GM18907 (cell line): ENCODE results near the gene CFHR1.
"Not testable (repeated sequence)": the region's sequence is repeated elsewhere in the genome, so short reads cannot be mapped to it uniquely, and the experiment has no call there.

Experiments used
- ATAC-seq: cut with Tn5 transposase; IDR thresholded peaks from one replicate; pipeline ENCODE4 v1.9.1; 2021; ENCODE audit warnings: mild to moderate bottlenecking, moderate library complexity; ENCODE audit not compliant: unreplicated experiment

Gene CFHR1

DNA sequence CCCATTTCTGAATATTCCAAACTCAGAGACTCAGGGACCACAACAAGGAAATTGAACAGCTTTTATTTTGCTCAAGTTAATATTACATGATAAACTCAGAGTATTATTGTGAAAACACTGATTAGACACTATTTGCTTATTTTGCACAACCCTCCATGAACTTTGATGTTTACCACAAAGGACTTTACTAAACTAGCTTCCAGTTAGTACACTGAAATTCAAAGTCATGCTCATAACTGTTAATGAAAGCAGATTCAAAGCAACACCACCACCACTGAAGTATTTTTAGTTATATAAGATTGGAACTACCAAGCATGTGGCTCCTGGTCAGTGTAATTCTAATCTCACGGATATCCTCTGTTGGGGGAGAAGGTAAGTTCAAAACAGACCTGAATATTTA lies at the start of gene CFHR1:
TSS of gene CFHR1 (plus strand) at position 201 of the 400 bp plus-strand sequence. CDS start at position 315, 114 bp downstream.
- ATAC-seq: not testable (repeated sequence)

DNA sequence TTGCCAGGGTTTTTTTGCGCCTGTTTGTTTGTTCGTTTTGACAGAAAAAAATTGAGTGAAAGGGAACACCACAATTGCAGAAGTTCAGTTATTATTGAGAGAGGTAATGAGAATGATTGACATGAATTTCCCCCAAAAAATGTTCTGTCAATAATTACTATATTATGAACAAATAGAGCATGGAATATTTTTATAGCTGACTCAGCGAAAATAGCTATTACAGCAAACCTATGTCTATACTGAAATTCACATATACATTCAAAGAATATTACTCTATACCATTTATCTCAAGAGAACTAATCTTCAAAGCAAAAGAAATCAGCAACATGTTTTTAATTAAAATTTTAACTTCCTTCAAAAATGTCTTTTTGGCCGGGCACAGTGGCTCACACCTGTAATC lies 49.7 kb upstream of the CFHR1 start:
- ATAC-seq: not testable (repeated sequence)

- ATAC-seq: no peak
These were observed 45.8 kb upstream of the CFHR1 start for GRCh38 chr1:196773713-196774112.

- no peak for ATAC-seq
These were observed 45.4 kb upstream of the CFHR1 start for GRCh38 chr1:196774175-196774574.

DNA sequence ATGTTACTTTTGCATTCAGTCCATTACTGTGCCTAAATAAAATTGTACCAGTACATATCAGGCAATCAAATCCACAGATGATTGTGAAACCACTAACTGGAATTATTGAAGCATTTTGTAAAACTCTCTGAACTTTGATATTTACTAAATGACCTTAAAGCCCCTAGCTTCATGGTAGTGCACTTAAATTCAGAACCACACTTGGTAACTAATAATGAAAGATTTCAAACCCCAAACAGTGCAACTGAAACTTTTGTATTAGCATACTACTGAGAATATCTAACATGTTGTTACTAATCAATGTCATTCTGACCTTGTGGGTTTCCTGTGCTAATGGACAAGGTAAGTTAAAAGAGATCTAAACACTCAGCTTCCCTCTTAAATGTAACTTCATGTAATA lies 44.9 kb upstream of the CFHR1 start, which contains the start of gene CFHR3:
TSS of gene CFHR3 (plus strand) at position 238 of the 400 bp plus-strand sequence. CDS start at position 285, 47 bp downstream.
- ATAC-seq: no peak

- no peak for ATAC-seq
These were observed 41.9 kb upstream of the CFHR1 start for GRCh38 chr1:196777603-196778002.

- no peak for ATAC-seq
These were observed 40.4 kb upstream of the CFHR1 start for GRCh38 chr1:196779093-196779492.

DNA sequence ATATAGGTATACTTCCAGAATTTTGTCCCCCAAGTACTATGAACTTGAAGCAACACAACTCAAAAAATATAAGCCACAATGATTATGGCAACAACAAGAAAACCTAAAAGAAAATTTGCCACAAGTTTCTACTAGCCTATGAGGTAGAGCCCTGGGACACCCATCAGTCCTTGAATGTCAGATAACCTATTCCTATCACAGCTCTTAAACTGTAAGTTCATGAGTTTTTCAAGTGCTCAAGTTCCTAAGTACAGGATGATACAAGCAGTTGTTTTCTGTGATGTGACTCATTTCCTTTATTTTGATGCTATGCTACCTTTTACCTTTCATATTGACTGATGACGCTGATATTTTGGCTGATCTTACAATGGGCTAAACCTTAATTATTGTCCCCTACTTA lies 28.3 kb upstream of the CFHR1 start:
- not testable (repeated sequence) for ATAC-seq

DNA sequence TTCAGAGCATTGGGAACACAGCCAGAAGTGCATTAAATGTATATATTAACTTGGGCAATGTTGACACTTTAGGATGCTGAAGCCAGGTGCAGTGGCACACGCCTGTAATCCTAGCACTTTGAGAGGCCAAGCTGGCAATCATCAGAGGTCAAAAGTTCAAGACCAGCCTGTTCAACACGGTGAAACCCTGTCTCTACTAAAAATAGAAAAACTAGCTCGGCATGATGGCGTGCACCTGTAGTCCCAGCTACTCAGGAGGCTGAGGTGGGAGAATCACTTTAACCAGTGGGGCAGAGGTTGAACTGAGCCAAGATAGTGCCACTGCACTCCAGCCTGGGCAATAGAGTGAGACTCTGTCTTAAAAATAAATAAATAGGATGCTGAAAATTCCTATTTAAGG lies 25.4 kb upstream of the CFHR1 start:
- ATAC-seq: not testable (repeated sequence)

GRCh38 chr1:196797891-196798290 lies 21.6 kb upstream of the CFHR1 start:
- ATAC-seq: no peak

DNA sequence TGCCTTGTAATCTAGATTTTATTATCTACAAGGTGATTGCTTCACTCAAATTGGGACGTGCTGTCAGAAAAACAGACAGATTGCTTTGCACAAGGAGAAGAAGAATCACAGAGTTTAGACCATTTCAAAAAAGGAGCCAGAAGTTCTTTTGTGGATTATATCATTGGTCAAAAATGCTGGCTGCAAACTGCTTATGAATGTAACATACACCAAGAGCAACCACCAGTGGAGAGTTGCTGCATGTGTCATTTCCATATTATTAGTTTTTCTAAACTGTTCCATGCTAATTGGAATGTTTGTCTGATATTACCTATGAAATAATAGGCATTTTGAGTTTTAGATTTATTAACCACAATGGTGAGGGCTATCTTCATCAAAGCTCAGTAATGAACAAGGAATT lies 17.6 kb upstream of the CFHR1 start:
- not testable (repeated sequence) for ATAC-seq

GRCh38 chr1:196808529-196809235 lies 10.8 kb upstream of the CFHR1 start:
- ATAC-seq: no peak

DNA sequence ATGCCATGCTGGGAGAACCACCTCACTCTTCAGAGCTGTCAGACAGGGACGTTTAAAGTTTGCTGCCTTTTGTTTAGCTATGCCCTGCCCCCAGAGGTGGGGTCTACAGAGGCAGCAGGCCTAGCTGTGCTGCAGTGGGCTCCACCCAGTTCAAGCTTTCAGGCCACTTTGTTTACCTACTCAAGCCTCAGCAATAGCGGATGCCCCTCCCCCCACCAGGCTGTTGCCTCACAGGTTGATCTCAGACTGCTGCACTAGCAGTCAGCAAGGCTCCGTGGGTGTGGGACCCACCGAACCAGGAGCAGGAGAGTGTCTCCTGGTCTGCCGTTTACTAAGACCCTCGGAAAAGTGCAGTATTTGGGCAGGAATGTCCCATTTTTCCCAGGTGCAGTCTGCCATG lies 2.1 kb upstream of the CFHR1 start:
- not testable (repeated sequence) for ATAC-seq

DNA sequence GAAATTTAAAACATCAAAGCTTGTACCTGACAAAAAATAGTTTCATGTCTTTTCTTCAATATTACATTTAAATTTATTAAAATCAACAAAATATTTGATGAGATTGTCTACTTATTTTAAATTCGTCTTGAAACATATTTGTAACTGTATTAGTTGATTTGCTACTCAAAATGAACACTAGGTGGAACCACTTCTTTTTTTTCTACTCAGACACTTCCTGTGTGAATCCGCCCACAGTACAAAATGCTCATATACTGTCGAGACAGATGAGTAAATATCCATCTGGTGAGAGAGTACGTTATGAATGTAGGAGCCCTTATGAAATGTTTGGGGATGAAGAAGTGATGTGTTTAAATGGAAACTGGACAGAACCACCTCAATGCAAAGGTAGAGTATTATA lies 8.3 kb downstream of the CFHR1 start:
- ATAC-seq: peak; percentile 77

GRCh38 chr1:196849613-196850492 lies 30.3 kb downstream of the CFHR1 start:
- ATAC-seq: not testable (repeated sequence)

DNA sequence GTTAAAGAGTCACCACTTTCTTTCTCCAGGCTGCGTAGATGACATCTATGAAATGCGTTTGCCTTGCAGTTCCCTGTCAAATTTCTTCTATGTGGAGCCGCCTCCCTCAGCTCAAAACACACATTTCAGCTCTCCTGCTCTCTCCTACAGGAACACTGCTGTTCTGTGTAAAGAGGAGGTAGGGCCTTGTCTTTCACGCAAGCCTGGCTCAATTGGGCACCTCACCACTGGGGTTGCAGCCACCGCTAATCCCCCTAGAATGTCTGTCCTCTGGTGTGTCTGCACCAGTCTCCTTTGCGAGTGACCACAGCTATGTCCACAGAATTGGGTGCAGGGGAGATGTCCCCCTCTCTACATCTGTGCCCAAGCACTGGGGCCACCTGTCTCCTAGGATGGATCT lies 36.5 kb downstream of the CFHR1 start:
- ATAC-seq: no peak

- no peak for ATAC-seq
These were observed 37.7 kb downstream of the CFHR1 start for GRCh38 chr1:196857188-196857587.

DNA sequence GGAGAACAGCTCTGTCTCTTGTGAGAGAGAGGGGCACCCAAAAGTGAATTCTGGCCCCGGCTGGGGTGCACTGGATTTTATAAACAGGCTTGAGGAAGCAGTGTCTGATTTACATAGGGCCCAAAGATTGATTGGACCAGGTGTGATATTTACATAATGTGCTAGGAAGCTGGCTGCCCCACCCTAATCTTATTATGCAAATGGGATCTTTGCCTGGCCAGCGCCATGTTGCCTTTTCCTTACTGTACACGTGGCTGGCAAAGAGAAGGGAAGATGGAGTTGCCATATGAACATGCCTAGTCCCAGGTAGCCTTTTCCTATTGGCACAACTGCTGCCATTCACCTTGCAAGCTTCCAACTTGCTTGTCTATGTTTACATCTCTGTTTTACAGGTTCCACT lies 39.3 kb downstream of the CFHR1 start:
- ATAC-seq: no peak

DNA sequence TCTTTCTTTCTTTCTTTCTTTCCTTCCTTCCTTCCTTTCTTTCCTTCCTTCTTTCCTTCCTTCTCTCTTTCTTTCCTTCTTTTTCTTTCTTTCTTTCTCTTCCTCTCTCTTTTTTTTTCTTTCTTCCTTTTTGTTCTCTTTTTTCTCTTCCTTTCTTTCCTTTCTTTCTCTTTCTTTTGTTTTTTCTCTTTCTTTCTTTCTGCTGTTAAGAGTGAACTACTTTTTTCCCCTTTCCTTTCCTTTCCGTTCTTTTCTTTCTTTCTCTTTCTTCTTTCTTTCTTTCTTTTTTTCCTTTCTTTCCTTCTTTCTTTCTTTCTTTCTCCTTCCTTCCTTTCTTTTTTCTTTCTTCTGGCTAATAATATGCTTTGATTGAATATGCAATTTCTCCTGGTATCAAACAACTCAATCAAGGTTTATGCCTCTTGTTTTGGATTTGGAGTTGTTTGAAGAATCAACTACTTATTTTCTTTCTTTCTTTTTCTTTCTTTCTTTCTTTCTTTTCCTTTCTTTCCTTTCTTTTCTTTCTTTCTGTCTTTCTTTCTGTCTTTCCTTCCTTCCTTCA lies 40.9 kb downstream of the CFHR1 start:
- ATAC-seq: no peak

DNA sequence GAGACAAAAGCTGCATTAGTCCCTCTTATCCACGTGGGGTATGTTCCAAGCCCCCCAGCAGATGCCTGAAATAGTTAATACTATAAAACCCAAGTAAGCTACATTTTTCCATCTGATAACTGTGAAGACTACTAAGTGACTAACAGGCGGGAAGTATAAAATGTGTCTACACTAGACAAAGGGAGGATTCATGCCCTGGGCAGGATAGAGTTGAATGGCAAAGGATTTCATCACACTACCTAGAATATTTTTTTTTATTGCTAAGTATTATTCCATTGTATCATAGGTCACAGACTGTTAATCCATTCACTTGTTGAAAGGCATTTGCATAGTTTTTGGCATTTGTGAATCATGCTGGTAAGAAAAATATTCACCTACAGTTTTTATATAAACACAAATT lies 41.9 kb downstream of the CFHR1 start:
- no peak for ATAC-seq

DNA sequence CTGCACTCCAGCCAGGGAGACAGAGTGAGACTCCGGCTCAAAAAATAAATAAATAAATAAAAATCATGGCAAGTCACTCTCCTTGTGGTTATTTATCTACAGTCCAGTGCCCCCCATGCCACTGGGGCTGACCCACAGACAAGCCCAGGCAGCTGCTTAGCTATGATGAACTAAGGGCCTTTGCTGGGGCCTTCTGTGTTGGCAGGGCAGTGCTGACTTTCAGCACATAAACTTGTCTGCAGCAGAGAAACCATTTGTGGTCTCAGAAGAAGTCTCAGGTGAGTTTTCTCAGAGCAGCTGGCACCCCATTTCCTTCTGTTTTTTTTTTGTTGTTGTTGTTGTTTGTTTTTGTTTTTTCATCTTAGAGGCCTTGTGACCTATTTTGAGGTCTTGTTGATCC lies 47.4 kb downstream of the CFHR1 start:
- no peak for ATAC-seq

- no peak for ATAC-seq
These were observed 53.9 kb downstream of the CFHR1 start for GRCh38 chr1:196873385-196873784.
